Uterus (tissue), 4 donors: ENCODE measurements around the gene DMKN. TPM values are rescaled to one million over a fixed set of nuclear protein-coding genes. Genes with fewer than 3 reads are reported as not detected.

Experiments used
- DNase-seq, 2 donors: peaks; one replicate each; pipeline ENCODE4 v3.0.0-alpha.2; 2019 to 2020
- H3K27ac ChIP-seq, 2 donors: fragments of 200-600 bp; sonication (generic); 1 replicate in 1 of 2; 2 replicates in 1 of 2; pipeline ENCODE4 v1.5.1; 2016 to 2018
- H3K27me3 ChIP-seq, 2 donors: fragments of 200-600 bp; sonication (generic); one replicate each; pipeline ENCODE4 v1.5.1; 2018 to 2019; ENCODE audit warnings: control low read depth in 1 of 2
- H3K36me3 ChIP-seq, 2 donors: fragments of 200-600 bp; sonication (generic); one replicate each; pipeline ENCODE4 v1.5.1; 2019; ENCODE audit warnings: control low read depth in 1 of 2
- H3K4me1 ChIP-seq, 2 donors: fragments of 200-600 bp; sonication (generic); one replicate each; pipeline ENCODE4 v1.5.1; 2018 to 2019; ENCODE audit warnings: control low read depth in 1 of 2
- H3K4me3 ChIP-seq, 2 donors: fragments of 200-600 bp; sonication (generic); 1 replicate in 1 of 2; 2 replicates in 1 of 2; pipeline ENCODE4 v1.5.1; 2018 to 2019; ENCODE audit warnings: mild to moderate bottlenecking in 1 of 2
- H3K9me3 ChIP-seq, 2 donors: fragments of 200-600 bp; sonication (generic); one replicate each; pipeline ENCODE4 v1.5.1; 2019; ENCODE audit warnings: control low read depth in 1 of 2
- POLR2A ChIP-seq, 2 donors: fragments of 450-650 bp; IDR thresholded peaks; one replicate each; pipeline ENCODE4 v1.6.1; 2016; ENCODE audit warnings: antibody characterized with exemption in 2 of 2, mild to moderate bottlenecking in 1 of 2, moderate library complexity in 1 of 2
- intact Hi-C: fragments of 100-400 bp; cut with DNase I; formaldehyde crosslinking; loops from one replicate; pipeline ENCODE4 v1.15.1; 2023; ENCODE audit warnings: low total_unique reads
- total RNA-seq, 4 donors: library from RNA; depleted of rRNA in 3 of 4; stranded (reverse); fragments of >200 nt in 3 of 4; gene quantifications; one replicate each; pipeline versions ENCODE4 v1.1.0 to v1.2.4, GENCODE V29; 2014 to 2023
- TF ChIP-seq, protein P1 (sequence below), 4 experiments: fragments of 200-600 bp in 2 of 4; fragments of 450-650 bp in 2 of 4; sonication (generic) in 2 of 4; IDR thresholded peaks; one replicate each; pipeline ENCODE4 v1.5.1; 2016 to 2019; ENCODE audit warnings: antibody characterized with exemption in 4 of 4, mild to moderate bottlenecking in 2 of 4, moderate library complexity in 1 of 4
- donor health status: DM: yes; HTN: yes; CAD: no.

The DMKN gene
- total RNA-seq, 4 donors from 2014 or later = 4.4 to 73.7 (median 39.5) TPM

- Histone ChIP-seq H3K4me3 (no peak overlapping the region), H3K27me3 (no peaks in the 10 kb centered on the region), H3K4me1 (no peaks in the 10 kb centered on the region), H3K9me3 (no peaks in the 10 kb centered on the region), H3K36me3 (no peaks in the 10 kb centered on the region), H3K27ac (no peak overlapping the region)
- no peak for DNase-seq
- intact Hi-C loops = no loop called here
- TF ChIP-seq POLR2A (IDR thresholded peaks at IDR 0.05) = no peak
- TF ChIP-seq, protein P1, sequence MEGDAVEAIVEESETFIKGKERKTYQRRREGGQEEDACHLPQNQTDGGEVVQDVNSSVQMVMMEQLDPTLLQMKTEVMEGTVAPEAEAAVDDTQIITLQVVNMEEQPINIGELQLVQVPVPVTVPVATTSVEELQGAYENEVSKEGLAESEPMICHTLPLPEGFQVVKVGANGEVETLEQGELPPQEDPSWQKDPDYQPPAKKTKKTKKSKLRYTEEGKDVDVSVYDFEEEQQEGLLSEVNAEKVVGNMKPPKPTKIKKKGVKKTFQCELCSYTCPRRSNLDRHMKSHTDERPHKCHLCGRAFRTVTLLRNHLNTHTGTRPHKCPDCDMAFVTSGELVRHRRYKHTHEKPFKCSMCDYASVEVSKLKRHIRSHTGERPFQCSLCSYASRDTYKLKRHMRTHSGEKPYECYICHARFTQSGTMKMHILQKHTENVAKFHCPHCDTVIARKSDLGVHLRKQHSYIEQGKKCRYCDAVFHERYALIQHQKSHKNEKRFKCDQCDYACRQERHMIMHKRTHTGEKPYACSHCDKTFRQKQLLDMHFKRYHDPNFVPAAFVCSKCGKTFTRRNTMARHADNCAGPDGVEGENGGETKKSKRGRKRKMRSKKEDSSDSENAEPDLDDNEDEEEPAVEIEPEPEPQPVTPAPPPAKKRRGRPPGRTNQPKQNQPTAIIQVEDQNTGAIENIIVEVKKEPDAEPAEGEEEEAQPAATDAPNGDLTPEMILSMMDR (IDR thresholded peaks at IDR 0.05) = no peak
These were observed 61.9 kb downstream of the DMKN start for GRCh38 chr19:35451338-35452096.

- H3K4me3 ChIP-seq = no peak overlapping the region
- H3K27ac ChIP-seq = no peak overlapping the region
- no peaks in the 10 kb centered on the region for H3K36me3 ChIP-seq
- H3K4me1 ChIP-seq = no peaks in the 10 kb centered on the region
- DNase-seq = no peak
- H3K27me3 ChIP-seq = no peaks in the 10 kb centered on the region
- TF ChIP-seq, protein P1 (IDR thresholded peaks at IDR 0.05) = no peak
- no peak for TF ChIP-seq POLR2A (IDR thresholded peaks at IDR 0.05)
- intact Hi-C loops = no loop called here
- H3K9me3 ChIP-seq = no peaks in the 10 kb centered on the region
These were observed 63.9 kb downstream of the DMKN start for GRCh38 chr19:35449359-35450043.

DNA sequence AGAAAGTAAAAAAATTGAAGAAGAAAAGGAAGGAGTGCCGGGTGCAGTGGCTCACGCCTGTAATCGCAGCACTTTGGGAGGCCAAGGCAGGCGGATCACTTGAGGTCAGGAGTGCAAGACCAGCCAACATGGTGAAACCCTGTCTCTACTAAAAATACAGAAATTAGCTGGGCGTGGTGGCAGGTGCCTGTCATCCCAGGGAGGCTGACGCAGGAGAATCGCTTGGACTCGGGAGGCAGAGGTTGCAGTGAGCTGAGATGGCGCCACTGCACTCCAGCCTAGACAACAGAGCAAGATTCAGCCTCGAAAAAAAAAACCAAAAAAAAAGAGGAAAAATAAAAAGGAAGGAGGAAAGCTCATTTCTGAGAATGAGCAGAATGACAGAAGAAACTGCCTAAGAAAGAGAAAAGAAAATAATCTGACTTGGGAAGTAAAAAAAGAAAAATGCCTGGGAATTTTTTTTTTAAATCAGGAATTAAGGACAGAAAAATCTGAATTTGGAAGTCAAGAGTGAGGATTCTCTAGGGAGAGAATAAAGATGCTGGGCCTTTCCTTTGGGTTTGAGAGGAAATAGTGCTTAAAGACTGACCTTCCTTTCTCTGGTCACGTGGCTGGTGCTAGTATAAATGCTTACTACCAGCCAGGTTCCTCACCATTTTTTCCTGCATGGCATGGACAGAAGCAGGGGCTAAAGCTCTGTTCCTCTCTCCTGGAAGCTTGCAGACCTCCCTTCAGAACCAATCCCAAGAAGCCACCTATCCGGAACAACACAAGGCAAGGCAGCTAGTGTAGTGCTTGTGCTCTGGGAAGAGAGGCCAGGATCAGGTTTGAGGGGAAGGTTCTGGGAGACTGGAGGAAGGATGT lies 65.6 kb downstream of the DMKN start, which contains the start of gene FFAR2:
Gene FFAR2, plus strand, starts transcription at position 652 of the 864 bp plus-strand sequence. CDS start 1,458 bp downstream, outside the sequence.
- TF ChIP-seq, protein P1 (IDR thresholded peaks at IDR 0.05) = no peak
- TF ChIP-seq POLR2A (IDR thresholded peaks at IDR 0.05) = no peak
- intact Hi-C loops = no loop called here
- H3K27me3 ChIP-seq = no peaks in the 10 kb centered on the region

More for the DNA sequence above, 65.6 kb downstream of the DMKN start, which contains the start of gene FFAR2:
- no peaks in the 10 kb centered on the region for H3K9me3 ChIP-seq
- DNase-seq = no peak
- no peaks in the 10 kb centered on the region for H3K4me1 ChIP-seq
- no peak within 1 kb of the TSS for H3K4me3 ChIP-seq
- H3K27ac ChIP-seq = no peak within 1 kb of the TSS
- H3K36me3 ChIP-seq = no peaks in the 10 kb centered on the region

Other genes with a start within 250 kb of the DMKN start
- gene USF2, start 244.7 kb downstream of the DMKN start, total RNA-seq = 100 to 1,000 TPM in 1 of 4 donors, 10 to 100 TPM in 3; 48.8 to 155 (median 87.5) TPM
- gene HAMP, start 231.1 kb downstream of the DMKN start, total RNA-seq = 1 to 10 TPM in 1 of 4 donors, not detected in 3; 1.1 TPM
- gene MAG, start 221.5 kb downstream of the DMKN start, total RNA-seq = 10 to 100 TPM in 1 of 4 donors, under 1 TPM in 1, not detected in 2; 0.91 to 15.1 TPM
- gene CD22, start 184.5 kb downstream of the DMKN start, total RNA-seq = 1 to 10 TPM in 2 of 4 donors, under 1 TPM in 2; under 0.01 to 9.4 (median 1.3) TPM
- gene FFAR1, start 165.7 kb downstream of the DMKN start, total RNA-seq = under 1 TPM in 1 of 4 donors, not detected in 3; 0.21 TPM
- gene FFAR3, start 155.2 kb downstream of the DMKN start, total RNA-seq = not detected
- not detected for gene GPR42, start 142.6 kb downstream of the DMKN start, total RNA-seq
- under 1 TPM in 2 of 4 donors, not detected in 2; 0.21 TPM for gene FFAR2, start 65.4 kb downstream of the DMKN start, total RNA-seq
- not detected for gene KRTDAP, start 23.2 kb downstream of the DMKN start, total RNA-seq
- gene SBSN, start 14.7 kb upstream of the DMKN start, total RNA-seq = under 1 TPM in 1 of 4 donors, not detected in 3; 0.37 TPM
- not detected for gene GAPDHS, start 19.8 kb upstream of the DMKN start, total RNA-seq
- gene TMEM147, start 32.0 kb upstream of the DMKN start, total RNA-seq = 100 to 1,000 TPM in 1 of 4 donors, 10 to 100 TPM in 3; 34.6 to 111 (median 50.0) TPM
- gene ATP4A, start 50.0 kb upstream of the DMKN start, total RNA-seq = under 1 TPM in 1 of 4 donors, not detected in 3; 0.14 TPM
- not detected for gene PMIS2, start 72.5 kb upstream of the DMKN start, total RNA-seq
- 10 to 100 TPM in 3 of 4 donors, 1 to 10 TPM in 1; 6.1 to 37.9 (median 17.7) TPM for gene HAUS5, start 99.1 kb upstream of the DMKN start, total RNA-seq
- gene RBM42, start 115.4 kb upstream of the DMKN start, total RNA-seq = 10 to 100 TPM; 23.8 to 60.0 (median 31.5) TPM
- gene ETV2, start 128.1 kb upstream of the DMKN start, total RNA-seq = 1 to 10 TPM in 1 of 4 donors, under 1 TPM in 1, not detected in 2; 0.48 to 1.6 TPM
- 100 to 1,000 TPM in 3 of 4 donors, 10 to 100 TPM in 1; 47.4 to 344 (median 208) TPM for gene COX6B1, start 134.7 kb upstream of the DMKN start, total RNA-seq
- gene UPK1A, start 152.9 kb upstream of the DMKN start, total RNA-seq = under 1 TPM in 1 of 4 donors, not detected in 3; 0.91 TPM
- gene ZBTB32, start 190.9 kb upstream of the DMKN start, total RNA-seq = not detected
- gene KMT2B, start 204.4 kb upstream of the DMKN start, total RNA-seq = 10 to 100 TPM in 3 of 4 donors, 1 to 10 TPM in 1; 5.0 to 60.8 (median 16.8) TPM
- 1 to 10 TPM in 3 of 4 donors, under 1 TPM in 1; 0.77 to 5.3 (median 2.2) TPM for gene IGFLR1, start 228.8 kb upstream of the DMKN start, total RNA-seq
- gene U2AF1L4, start 231.8 kb upstream of the DMKN start, total RNA-seq = 100 to 1,000 TPM in 1 of 4 donors, 10 to 100 TPM in 2, 1 to 10 TPM in 1; 6.5 to 116 (median 19.5) TPM
- gene PSENEN, start 232.0 kb upstream of the DMKN start, total RNA-seq = 10 to 100 TPM in 3 of 4 donors, 1 to 10 TPM in 1; 5.3 to 37.3 (median 18.8) TPM
- 10 to 100 TPM in 3 of 4 donors, 1 to 10 TPM in 1; 6.8 to 31.6 (median 16.9) TPM for gene LIN37, start 234.9 kb upstream of the DMKN start, total RNA-seq
- gene HSPB6, start 243.4 kb upstream of the DMKN start, total RNA-seq = 100 to 1,000 TPM in 3 of 4 donors, 10 to 100 TPM in 1; 24.5 to 217 (median 134) TPM
- gene PROSER3, start 244.5 kb upstream of the DMKN start, total RNA-seq = 10 to 100 TPM in 1 of 4 donors, 1 to 10 TPM in 3; 1.0 to 52.6 (median 4.1) TPM